Bronchial epithelial cell (primary cell): ENCODE data around the gene GFPT1. TPM values are rescaled to one million over a fixed set of nuclear protein-coding genes. Genes with fewer than 3 reads are reported as not detected.
A peak's percentile ranks its signal among the peaks of the same experiment; 100 is the strongest.

Source experiments
- DNase-seq: peaks from one replicate; pipeline ENCODE4 v3.0.0-alpha.2; 2010; ENCODE audit warnings: low read depth
- FAIRE-seq: peaks from 2 replicates; lab custom pipeline; 2011; peaks lifted over from hg19 to GRCh38; lab: Jason Lieb, UNC
- H3K27me3 ChIP-seq: 2 replicates; pipeline ENCODE4 v1.5.1; 2011; ENCODE audit warnings: low read length; ENCODE audit not compliant: control insufficient read depth, insufficient read depth
- H3K36me3 ChIP-seq: 2 replicates; pipeline ENCODE4 v1.5.1; 2011; ENCODE audit warnings: low read length; ENCODE audit not compliant: control insufficient read depth, insufficient read depth
- H3K4me3 ChIP-seq: 2 replicates; pipeline ENCODE4 v1.5.1; 2011; ENCODE audit warnings: mild to moderate bottlenecking, low read depth, low read length, control low read depth
- CTCF ChIP-seq: IDR thresholded peaks from 2 replicates; pipeline ENCODE4 v1.5.1; 2011; ENCODE audit warnings: mild to moderate bottlenecking, moderate library complexity, low read length, control low read depth, inconsistent platforms; ENCODE audit not compliant: insufficient read depth, severe bottlenecking
- total RNA-seq: library from RNA; depleted of rRNA; stranded (reverse); fragments of >200 nt; gene quantifications from 2 replicates; pipeline ENCODE4 v1.2.1, GENCODE V29; 2014

GFPT1 gene
- total RNA-seq, 1 donor from 2014 or later, result 101 TPM

- H3K4me3 ChIP-seq, result no peak overlapping the region
- no peak for FAIRE-seq
These were observed 111.5 kb downstream of the GFPT1 start for GRCh38 chr2:69275490-69275889.

DNA sequence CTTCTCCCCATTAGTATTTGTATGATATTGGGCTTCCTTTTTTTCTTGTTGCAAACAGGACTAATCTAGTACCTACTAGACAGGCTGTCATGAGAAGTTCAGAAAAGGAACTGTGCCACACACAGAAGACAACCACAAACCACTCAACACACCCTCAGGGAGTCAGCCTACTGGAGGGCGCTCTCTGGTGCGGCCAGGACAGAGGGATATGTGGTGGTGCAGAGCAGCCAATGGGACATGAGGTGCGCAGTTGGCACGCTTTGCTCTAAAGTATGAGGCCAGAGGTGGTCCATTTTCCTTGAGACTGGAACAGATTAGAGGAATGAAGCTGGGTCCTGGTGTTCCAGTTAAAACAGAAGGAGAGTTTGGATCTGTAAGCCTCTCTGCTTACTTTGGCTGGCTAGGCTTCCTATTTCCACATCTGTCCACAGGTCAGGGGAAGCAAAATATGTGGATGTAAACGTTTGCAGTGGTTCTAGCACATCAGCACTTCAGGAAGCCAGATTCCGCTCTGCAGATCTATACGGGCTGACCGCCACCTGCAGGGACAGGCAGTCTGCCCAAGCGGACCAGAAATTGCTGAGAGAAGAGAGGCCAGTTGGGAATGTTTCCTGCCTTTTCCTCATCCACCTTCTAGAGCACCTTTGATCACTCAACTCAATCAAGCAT, 114.1 kb downstream of the GFPT1 start:
- no peak for DNase-seq
- Histone ChIP-seq H3K4me3 (no peak overlapping the region), H3K27me3 (peaks cover 7% of the 10 kb centered on the region), H3K36me3 (no peaks in the 10 kb centered on the region)
- no peak for FAIRE-seq
- peak; percentile 6 for TF ChIP-seq CTCF

More at GRCh38 chr2:69275490-69275889, 111.5 kb downstream of the GFPT1 start:
- Histone ChIP-seq H3K36me3 (no peaks in the 10 kb centered on the region), H3K27me3 (peaks cover 7% of the 10 kb centered on the region)
- no peak for DNase-seq
- no peak for TF ChIP-seq CTCF

DNA sequence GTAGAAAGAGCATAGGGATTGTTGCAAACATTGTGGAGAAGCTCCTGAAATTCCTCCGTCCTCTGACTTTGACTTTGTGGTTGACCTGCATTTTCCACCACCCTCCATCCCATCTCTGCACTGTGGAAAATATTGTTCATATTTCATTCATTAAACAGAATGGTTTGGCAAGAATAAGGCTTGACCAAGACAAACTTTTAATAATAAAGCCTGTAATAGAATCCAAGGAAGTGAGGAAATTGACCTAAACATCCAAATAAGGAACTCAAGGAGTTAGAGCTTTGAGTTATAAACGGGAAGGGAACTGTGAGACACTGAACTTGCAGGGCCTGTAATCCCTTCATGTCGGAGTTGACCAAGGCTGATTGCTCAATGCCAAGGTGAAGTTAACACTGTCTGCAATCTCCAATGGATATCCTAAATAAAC, 115.2 kb downstream of the GFPT1 start:
- peaks cover 7% of the 10 kb centered on the region for H3K27me3 ChIP-seq
- no peak overlapping the region for H3K4me3 ChIP-seq
- TF ChIP-seq CTCF, result no peak
- FAIRE-seq (no peak), DNase-seq (no peak)
- H3K36me3 ChIP-seq, result no peaks in the 10 kb centered on the region

Other genes starting within 250 kb of the GFPT1 start
- gene NFU1, start 50.2 kb upstream of the GFPT1 start, total RNA-seq, result 23.7 and 37.5 TPM in 2 replicates